ENCODE results near the gene GJB6.

The GJB6 gene

GRCh38 chr13:20270163-20270865 is 38.2 kb upstream of the GJB6 start:
- no peak for TF ChIP-seq MAX (IDR thresholded peaks at IDR 0.05; ENCODE audit: low read depth, low read length)
- TF ChIP-seq POLR2A (IDR thresholded peaks at IDR 0.05; ENCODE audit: extremely low read depth, insufficient read length) = no peak
- TF ChIP-seq MYC (IDR thresholded peaks at IDR 0.05; ENCODE audit: low read depth, low read length) = no peak
- TF ChIP-seq CTCF (IDR thresholded peaks at IDR 0.05; ENCODE audit: low read depth, low read length) = no peak
- no peak for DNase-seq (ENCODE audit: low read depth)
- H3K4me3 ChIP-seq (ENCODE audit: low read depth, low read length) = no peak overlapping the region

GRCh38 chr13:20264271-20265018 is 32.3 kb upstream of the GJB6 start:
- DNase-seq (ENCODE audit: low read depth) = no peak
- H3K4me3 ChIP-seq (ENCODE audit: low read depth, low read length) = no peak overlapping the region
- TF ChIP-seq MAX (IDR thresholded peaks at IDR 0.05; ENCODE audit: low read depth, low read length) = no peak

GRCh38 chr13:20263393-20264044 is 31.4 kb upstream of the GJB6 start:
- TF ChIP-seq POLR2A (IDR thresholded peaks at IDR 0.05; ENCODE audit: extremely low read depth, insufficient read length) = no peak
- TF ChIP-seq MAX (IDR thresholded peaks at IDR 0.05; ENCODE audit: low read depth, low read length) = no peak
- TF ChIP-seq MYC (IDR thresholded peaks at IDR 0.05; ENCODE audit: low read depth, low read length) = no peak
- no peak for TF ChIP-seq CTCF (IDR thresholded peaks at IDR 0.05; ENCODE audit: low read depth, low read length)
- no peak for DNase-seq (ENCODE audit: low read depth)
- H3K4me3 ChIP-seq (ENCODE audit: low read depth, low read length) = no peak overlapping the region

GRCh38 chr13:20258963-20259288 is 26.8 kb upstream of the GJB6 start:
- no peak for DNase-seq (ENCODE audit: low read depth)
- no peak overlapping the region for H3K4me3 ChIP-seq (ENCODE audit: low read depth, low read length)
- TF ChIP-seq POLR2A (IDR thresholded peaks at IDR 0.05; ENCODE audit: extremely low read depth, insufficient read length) = no peak
- no peak for TF ChIP-seq MAX (IDR thresholded peaks at IDR 0.05; ENCODE audit: low read depth, low read length)
- TF ChIP-seq MYC (IDR thresholded peaks at IDR 0.05; ENCODE audit: low read depth, low read length) = no peak
- no peak for TF ChIP-seq CTCF (IDR thresholded peaks at IDR 0.05; ENCODE audit: low read depth, low read length)

GRCh38 chr13:20258208-20258962 is 26.3 kb upstream of the GJB6 start:
- DNase-seq (ENCODE audit: low read depth) = no peak
- no peak for TF ChIP-seq MAX (IDR thresholded peaks at IDR 0.05; ENCODE audit: low read depth, low read length)
- TF ChIP-seq CTCF (IDR thresholded peaks at IDR 0.05; ENCODE audit: low read depth, low read length) = no peak
- TF ChIP-seq POLR2A (IDR thresholded peaks at IDR 0.05; ENCODE audit: extremely low read depth, insufficient read length) = no peak
- H3K4me3 ChIP-seq (ENCODE audit: low read depth, low read length) = no peak overlapping the region

Measured in NB4 (cell line).